Sciatic nerve (tissue), 2 donors: ENCODE measurements around the gene MRPS17. TPM values are rescaled to one million over a fixed set of nuclear protein-coding genes. Genes with fewer than 3 reads are reported as not detected.

Experiments
- ATAC-seq: fragments of 200-7000 bp; cut with Tn5 transposase; one replicate; pipeline ENCODE4 v1.9.1; 2020; ENCODE audit warnings: mild to moderate bottlenecking, moderate library complexity
- DNase-seq: peaks from one replicate; pipeline ENCODE4 v3.0.0-alpha.2; 2020; ENCODE audit warnings: low spot score
- intact Hi-C: fragments of 100-400 bp; cut with DNase I; formaldehyde crosslinking; loops from one replicate; pipeline ENCODE4 v1.14.2; 2022
- total RNA-seq: library from RNA; stranded (reverse); fragmentation: NEBNext Ultra II Directional; extraction: Animal tissue kit (Norgen Biotek cat#: 25700); gene quantifications from one replicate; pipeline ENCODE4 v1.2.1, GENCODE V29; 2021
- donor health status: DM: no; HTN: no; CAD: no.
- donor health status: DM: no; HTN: no; CAD: no.

Gene MRPS17
- total RNA-seq, 1 donor from 2014 or later, result 8.1 TPM

DNA sequence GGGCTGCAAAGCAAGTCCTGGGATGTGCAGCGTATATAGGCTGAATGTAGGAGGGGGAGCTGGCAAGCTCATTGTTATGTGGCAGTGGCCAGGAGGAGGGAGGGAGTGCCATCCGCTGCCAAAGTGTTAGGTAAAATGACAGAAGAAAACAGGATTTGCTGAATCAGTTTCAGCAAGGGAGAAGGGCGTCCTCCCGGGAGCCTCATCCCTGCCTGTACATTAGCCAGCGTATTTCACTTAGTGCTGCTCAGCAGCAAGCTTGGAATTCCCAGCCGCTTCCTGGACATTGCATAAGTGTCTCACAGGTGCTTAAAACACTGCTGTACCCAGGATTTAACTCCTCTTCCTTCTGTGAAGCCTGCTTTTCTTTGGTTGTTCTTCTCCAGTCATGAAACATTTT is 15.2 kb downstream of the MRPS17 start:
- intact Hi-C loops, result no loop called here
- DNase-seq (no peak), ATAC-seq (no peak)

DNA sequence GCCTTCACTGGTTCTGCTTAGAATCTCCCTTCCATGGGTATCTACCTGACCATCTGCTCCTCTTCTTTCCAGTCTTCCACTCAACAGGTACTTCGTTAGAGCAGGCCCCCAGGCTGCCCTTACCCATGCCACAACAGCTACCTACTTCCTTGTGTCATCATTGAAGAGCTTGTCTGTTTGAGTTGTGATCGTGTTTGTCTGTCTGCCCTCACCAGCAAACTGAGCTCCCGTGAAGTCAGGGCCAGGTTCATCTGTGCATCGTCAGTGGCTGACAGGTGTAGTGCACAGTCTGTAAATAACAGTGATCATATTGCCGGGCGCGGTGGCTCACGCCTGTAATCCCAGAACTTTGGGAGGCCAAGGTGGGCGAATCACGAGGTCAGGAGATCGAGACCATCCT is 17.7 kb downstream of the MRPS17 start:
- DNase-seq, result no peak
- ATAC-seq, result no peak
- intact Hi-C loops, result no loop called here

DNA sequence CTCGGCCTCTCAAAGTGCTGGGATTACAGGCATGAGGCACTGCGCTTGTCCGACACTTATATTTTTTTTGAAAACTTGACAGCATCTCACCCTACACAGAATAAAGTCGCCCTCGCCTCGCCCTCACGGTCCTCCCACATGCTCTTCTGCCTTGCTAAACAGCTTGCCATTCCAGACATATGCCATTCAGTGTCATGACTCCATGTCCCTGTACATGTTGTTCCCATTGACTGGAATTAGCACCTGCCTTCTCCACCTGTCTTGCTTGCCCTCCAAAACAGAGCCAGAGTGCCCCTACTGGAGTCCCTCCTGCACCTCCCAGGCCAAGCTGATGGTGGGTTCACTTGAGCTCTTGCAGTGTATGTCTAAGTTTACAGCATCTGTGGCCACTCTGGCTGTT is 18.9 kb downstream of the MRPS17 start:
- DNase-seq (no peak), ATAC-seq (no peak)
- intact Hi-C loops, result no loop called here

DNA sequence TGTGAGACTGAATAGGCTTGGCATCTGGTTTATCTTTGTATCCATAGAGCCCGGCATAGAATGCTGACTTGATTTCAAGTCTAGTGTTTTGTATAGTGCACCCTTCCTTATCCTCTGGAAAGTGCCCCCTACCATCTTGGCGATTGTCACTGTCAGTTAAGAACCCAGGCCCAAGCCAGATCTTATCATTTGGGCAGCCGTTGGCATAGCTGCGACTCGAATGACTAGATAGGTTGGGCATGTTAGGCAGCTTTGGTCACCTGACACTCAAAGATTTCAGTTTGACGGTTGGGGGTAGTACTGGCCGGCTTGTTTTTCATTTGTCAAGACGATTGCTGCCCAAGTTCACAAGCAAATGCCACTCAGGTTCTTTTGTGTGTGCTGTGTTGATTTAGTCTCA is 19.3 kb downstream of the MRPS17 start:
- ATAC-seq, result no peak
- intact Hi-C loops, result no loop called here

DNA sequence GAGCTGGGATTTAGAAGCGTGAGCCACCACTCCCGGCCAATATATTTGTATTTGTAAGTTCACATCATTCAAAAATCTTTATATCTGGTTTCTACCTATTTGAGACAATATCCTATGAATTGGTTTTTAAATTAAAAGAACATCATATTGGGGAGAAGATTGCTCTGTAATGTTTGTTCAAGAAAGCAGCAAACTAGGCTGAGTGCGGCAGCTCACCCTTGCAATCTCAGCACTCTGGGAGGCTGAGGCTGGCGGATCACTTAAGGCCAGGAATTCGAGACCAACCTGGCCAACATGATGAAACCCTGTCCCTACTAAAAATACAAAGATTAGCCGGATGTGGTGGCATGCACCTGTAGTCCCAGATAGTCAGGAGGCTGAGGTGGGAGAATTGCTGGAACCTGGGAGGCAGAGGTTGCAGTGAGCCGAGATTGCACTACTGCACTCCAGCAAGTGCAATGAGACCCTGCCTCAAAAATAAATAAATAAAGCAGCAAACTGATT is 22.1 kb downstream of the MRPS17 start:
- intact Hi-C loops, result no loop called here
- no peak for ATAC-seq

More for the DNA sequence above, 19.3 kb downstream of the MRPS17 start:
- DNase-seq, result no peak

DNA sequence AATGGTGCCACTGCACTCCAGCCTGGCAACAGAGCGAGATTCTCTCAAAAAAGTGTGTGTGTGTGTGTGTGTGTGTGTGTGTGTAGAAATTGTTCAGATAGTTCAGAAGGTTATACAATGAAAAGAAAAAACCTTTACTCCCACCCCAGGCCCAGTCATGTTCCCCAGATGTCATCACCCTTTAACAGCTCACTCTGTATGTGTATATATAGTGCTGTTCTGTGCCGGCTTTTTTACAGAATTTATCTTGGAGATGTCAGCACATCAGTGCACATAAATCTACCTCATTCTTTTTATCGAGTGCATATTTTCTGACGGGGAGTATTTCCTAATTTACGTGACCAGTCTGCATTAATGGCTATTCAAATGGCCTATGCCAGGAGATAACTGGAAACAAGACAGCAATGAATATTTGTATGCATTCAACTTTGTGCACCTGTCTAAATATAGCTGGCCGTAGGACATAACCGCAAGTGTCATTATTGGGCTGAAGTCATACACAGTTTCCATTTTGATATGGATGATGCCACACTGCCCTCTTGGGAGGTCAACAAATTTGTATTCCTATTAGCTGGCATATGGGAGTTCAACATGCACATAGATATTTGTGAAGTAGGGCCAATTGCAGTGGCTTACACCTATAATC is 24.4 kb downstream of the MRPS17 start:
- intact Hi-C loops, result no loop called here
- DNase-seq (no peak), ATAC-seq (no peak)

More for the DNA sequence above, 22.1 kb downstream of the MRPS17 start:
- no peak for DNase-seq

DNA sequence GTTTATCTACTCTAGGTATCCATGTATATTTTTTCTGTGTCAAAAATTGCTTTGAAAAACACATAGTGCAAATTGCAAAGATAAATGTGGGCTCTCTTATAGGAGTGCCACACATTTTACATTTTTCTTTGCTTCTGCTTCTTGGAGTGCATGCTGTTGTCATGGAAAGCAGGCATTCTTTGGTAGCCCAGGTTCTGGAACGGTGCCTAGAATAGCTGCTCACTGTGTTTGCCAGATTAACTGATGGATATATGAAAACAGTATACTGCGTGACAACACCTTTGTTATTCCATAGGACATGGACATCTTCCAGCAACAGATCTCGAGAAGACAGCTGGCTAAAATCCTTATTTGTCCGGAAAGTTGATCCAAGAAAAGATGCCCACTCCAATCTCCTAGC is 26.2 kb downstream of the MRPS17 start:
- intact Hi-C loops, result no loop called here
- ATAC-seq, result no peak
- no peak for DNase-seq

DNA sequence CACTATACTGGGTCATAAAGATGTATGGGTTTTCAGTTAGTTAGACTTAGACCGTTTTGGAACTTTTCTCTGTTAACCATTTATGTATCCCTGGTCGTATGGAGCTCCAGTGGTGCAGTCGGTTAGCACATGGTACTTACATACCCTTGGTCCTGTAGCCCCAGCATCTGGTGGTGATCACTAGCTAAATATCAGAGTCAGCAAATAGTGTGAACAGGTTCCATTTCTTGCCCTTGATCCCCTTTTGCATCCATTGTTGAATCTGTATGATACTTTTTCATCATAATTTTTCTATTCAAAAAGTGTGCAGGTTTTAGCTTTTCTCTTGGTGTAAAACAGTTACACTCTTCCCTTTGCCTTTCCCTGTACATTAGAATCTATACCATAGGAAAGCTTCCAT is 28.6 kb downstream of the MRPS17 start:
- DNase-seq (no peak), ATAC-seq (no peak)
- intact Hi-C loops, result no loop called here

DNA sequence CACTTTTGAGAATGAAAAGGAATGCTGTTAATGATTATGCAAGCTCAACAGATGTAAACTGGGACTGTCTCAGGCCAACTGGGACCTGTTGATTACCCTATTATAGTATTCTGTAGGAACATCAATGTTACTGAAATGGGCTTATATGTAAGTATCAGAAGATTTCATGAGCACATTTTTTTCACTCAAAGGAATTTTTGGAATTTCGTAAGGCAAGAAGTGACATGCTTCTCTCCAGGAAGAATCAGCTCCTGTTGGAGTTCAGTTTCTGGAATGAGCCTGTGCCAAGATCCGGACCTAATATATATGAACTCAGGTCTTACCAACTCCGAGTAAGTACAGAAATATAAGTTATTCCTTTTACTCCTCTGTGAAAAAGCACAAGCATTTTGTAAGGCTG is 31.9 kb downstream of the MRPS17 start:
- ATAC-seq, result no peak
- DNase-seq, result no peak
- intact Hi-C loops, result no loop called here

DNA sequence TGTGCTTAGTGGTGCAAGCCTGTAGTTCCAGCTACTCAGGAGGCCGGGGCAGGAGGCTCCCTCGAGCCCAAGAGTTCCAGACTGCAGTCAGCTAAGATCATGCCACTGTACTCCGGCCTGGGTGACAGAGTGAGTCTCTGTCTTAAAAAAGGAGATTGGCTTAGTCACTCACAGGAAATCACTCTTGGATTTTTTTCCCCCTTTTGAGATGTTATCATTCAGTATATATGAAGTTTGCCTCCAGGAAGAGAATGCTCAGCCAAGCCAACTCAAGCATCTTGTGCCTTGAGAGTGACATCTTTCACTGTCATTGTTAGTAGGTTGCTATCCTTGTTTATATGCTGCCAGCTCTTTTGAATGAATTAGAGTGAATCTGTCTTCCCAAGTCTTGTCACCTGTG is 40.7 kb downstream of the MRPS17 start:
- intact Hi-C loops, result no loop called here
- ATAC-seq (no peak), DNase-seq (no peak)

DNA sequence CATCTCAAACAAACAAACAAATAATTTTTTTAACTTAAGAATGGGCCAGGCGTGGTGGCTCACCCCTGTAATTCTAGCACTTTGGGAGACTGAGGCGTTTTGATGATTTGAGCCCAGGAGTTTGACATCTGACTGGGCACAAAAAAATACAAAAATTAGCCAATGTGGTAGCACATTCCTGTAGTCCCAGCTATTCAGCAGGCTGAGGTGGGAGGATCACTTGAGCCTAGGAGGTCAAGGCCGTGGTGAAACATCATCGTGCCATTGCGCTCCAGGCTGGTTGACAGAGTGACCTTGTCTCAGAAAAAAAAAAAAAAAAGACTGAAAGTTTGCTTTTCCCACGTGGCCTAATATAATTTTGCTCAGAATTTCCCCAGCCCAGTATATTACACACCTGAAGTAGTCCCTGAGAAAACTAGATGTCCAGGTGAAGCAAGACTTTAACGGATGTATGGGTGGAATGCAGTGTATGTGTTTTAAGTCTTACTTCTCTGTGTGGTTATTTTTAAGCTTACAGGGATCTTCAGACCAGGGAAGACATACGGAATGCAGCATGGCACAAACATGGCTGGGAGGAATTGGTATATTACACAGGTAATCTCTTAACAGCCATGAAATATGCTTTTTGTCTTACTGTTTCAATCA is 45.3 kb downstream of the MRPS17 start:
- DNase-seq, result no peak
- intact Hi-C loops, result no loop called here
- ATAC-seq, result no peak

DNA sequence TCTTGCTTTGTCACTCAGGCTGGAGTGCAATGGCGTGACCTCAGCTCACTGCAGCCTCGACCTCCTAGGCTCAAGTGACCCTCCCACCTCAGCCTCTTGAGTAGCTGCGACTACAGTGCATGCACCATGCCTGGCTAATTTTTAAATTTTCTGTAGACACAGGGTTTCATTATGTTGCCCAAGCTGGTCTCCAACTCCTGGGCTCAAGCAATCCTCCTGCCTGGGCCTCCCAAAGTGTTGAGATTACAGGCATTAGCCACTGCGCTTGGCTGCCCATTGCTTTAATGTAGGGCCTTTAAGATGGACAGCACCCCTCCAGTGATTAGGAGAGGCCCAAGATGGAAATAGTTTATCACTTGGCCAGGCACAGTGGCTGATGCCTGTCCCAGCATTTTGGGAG is 52.1 kb downstream of the MRPS17 start:
- ATAC-seq (no peak), DNase-seq (no peak)
- intact Hi-C loops, result loop anchor here (10.0 kb wide), 1 partner anchor 71 kb away; no protein-coding TSS in a partner anchor

Other genes with a start within 250 kb of the MRPS17 start
- gene SEPTIN14, start 89.1 kb upstream of the MRPS17 start, total RNA-seq, result not detected
- gene ZNF713, start 64.4 kb upstream of the MRPS17 start, total RNA-seq, result 7.1 TPM
- 47.4 TPM for gene NIPSNAP2, start 12.7 kb downstream of the MRPS17 start, total RNA-seq
- gene PSPH, start 99.6 kb downstream of the MRPS17 start, total RNA-seq, result 11.5 TPM
- gene CCT6A, start 99.9 kb downstream of the MRPS17 start, total RNA-seq, result 77.3 TPM
- gene SUMF2, start 112.4 kb downstream of the MRPS17 start, total RNA-seq, result 86.4 TPM
- gene PHKG1, start 141.1 kb downstream of the MRPS17 start, total RNA-seq, result 2.7 TPM
- gene CHCHD2, start 154.6 kb downstream of the MRPS17 start, total RNA-seq, result 170 TPM
- not detected for gene NUPR2, start 164.5 kb downstream of the MRPS17 start, total RNA-seq